SKM-1 treated with dmso at 0.1 percent for 144 hours (cell line): ENCODE results near the gene ING5.
"Not testable (repeated sequence)": the region's sequence is repeated elsewhere in the genome, so short reads cannot be mapped to it uniquely, and the experiment has no call there.

Source experiments
- DNase-seq: peaks from one replicate; lab custom pipeline; 2025; ENCODE audit not compliant: unreplicated experiment; lab: John Stamatoyannopoulos, UW

Gene ING5

DNA sequence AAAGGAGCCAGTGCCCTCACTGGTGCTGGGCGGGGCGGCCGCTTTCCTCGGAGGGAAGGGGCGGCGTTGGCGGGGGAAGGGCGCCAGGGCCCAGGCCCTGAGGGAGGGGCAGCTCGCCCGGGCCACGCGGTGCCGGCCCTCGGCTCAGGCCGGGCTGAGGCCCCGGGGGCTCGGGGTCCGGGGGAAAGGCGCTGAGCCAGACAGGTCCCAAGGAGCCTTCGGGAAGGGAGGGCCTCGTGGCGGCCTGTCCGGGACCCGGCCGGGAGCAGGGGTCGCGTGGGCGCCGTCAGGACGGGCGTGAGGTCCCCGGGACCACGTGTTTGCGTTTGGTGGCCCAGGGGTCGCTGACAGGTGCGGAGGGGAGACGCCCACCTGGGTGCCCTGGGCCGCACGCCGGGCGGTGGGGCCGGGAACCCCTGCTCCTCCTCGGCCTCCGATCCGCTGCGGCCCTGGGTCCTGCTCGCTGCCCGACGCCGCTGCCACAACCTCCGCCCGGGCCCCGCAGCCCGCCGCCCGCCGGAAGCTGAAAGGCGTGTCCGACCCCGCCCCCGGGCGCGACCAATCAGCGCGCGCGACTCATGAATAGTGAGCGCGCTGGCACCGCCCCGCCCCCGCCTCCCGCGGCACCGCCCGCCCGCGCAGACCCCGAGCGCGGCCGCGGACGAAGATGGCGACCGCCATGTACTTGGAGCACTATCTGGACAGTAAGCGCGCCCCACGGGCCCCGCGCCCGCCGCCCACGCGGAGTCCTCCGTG, at the start of gene ING5:
Gene ING5, plus strand, starts transcription at position 641 of the 756 bp plus-strand sequence. Its CDS starts 27 bp downstream, at position 668.
- DNase-seq, result peak; percentile 84

DNA sequence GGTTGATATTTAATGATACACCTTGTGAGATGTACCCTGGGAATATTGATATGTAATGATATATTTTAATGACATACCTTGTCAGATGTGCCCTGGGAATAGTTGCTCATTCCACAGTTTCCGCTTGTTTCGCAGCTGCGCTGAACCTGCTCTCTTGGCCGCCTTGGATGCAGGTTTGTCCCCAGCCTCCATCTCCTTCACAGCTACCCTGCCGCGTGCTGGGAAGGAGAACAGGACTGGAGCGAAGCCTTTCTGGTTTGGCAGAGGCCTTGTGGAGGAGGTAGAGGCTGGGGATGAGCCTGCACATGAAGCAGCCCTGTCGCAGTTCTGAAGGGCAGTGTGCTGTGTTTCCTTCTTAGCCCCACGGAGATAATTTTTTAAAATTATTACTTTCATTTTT, 49.7 kb upstream of the ING5 start:
- DNase-seq, result no peak

DNA sequence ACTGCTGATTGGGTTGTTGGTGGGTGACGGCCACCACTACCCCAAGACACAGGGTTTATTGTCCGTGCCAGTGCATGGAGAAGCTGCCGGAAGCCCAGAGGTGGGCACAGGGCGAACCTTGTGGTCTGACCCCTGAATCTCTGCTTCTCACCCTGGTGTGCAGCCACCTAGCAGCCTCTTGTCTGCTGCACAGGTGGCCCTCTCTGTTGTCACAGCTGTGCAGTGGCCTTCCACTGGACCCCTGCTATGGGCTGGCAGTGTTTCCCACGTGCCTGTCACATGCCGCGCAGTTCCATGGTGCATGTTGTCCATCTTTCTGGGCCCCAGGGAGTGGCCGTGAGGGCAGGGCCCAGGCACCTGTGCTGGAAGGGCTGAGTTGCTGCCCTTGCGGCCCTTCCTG, 49.1 kb upstream of the ING5 start:
- no peak for DNase-seq

DNA sequence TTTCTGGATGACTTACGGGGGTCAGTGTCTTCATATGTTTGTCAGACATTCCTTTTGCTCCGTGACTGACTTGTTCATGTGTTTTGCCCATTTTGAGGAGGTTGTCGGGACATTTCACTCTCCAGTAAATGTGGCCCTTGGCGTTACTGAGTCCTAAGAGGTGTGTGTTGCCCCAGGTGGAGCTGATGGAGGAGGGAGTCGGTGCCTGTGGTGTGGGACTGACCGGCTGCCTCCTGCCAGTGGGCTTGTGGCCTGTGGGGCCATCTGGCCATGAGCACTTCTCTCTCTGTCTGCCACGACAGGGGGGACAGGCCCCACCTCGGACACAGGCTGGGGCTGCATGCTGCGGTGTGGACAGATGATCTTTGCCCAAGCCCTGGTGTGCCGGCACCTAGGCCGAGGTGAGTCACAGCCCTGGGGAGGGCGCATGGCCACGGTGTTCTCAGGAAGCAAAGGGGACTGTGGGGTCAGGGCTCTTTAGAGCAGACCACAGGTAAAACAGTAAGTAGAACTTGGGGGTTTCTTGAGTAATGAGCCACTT, 48.6 kb upstream of the ING5 start:
- no peak for DNase-seq

DNA sequence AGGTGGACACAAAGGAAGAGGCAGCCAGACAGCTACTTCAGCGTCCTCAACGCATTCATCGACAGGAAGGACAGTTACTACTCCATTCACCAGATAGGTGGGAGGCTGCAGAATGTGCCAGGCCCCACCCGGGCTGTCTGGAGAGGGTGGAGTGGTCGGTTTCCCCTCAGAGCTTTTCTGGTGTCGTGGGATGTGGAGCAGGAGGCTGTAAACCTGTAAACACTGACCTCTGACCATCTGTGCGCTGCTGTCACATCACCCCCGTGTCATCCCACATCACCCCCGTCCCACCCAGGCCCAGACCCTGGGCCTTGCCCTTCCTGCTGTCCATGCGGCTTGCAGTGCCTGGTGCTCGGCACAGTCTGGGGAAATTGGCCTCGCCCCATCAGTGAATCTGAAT, 47.3 kb upstream of the ING5 start:
- no peak for DNase-seq

DNA sequence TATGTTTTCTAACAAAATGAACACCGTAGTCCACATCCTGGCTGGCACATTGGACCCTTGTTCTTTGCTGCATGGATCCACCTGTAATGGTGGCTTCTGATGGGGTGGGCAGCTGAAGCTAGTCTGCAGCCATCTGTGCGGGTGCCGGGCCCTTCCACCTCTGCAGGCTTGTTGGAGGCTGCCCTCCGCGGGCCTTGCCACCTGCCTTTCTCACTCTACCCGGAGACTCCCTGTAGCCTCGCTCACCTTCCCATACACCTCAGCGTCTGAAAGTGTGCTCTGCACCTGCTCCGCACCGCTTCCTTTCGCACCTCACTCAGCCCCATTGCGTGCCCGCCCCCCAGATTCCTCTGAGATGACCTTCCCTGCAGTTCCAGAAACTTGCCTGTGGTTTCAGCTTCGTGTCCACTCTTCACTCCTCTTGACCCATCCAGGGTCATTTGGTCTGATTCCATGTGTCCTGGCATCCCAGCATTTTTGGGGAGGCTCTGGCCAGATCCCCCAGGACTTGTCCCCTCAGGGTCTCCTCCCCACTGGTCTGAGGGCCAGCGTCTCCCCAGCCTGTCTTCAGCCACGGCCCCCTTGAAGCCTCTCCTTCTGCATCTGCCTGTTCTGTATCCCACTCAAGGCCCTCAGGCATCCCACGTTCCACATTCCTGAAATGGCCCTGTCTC, 46.2 kb upstream of the ING5 start:
- DNase-seq, result no peak

DNA sequence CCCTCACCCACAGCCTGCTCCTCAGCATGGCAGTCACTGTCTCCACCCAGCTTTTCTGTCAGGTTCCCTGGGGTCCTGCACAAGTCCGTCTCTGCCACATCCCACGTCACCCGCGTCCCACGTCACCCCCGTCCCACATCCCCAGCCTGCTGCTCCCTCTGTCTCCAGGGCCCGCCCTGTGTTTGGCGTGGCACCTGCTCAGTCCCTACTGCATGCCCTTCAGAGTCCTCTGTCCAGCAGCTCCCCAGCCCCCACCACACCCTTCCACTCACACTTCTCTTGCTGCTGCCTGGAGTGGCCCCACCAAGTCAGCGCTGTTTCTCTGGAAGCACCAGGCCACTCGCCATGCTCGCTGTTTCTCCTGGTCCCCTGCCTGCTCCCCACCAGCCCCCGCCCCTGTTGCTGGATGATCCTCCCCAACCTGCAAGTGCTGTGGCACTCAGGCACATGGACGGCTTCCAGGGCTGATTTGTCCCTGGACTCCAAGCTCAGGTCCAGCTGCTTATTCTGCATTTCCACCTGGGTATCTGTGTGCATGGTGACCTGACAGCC, 45.6 kb upstream of the ING5 start:
- no peak for DNase-seq

DNA sequence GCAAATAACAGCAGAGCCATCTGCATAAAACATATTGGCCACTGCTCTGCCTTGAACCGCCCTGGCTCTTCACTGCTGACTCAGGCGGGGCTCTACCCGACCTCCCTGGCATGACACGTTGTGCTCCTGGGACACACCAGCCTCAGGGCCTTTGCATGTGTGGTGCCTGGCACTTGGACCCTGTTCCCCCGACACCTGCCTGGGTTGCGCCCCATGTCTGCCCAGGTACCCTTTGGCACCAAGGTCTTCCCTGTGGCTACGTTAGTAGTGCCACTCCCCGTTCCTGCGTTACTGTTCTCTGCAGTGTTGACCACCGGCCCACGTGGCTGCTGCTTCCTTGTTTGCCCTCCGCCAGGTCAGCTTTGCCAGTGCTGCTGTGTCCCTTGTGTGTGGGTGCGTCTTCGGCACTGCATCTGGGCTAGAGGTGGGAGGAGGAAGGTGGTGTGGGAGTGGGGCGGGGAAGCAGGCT, 44.0 kb upstream of the ING5 start:
- no peak for DNase-seq

DNA sequence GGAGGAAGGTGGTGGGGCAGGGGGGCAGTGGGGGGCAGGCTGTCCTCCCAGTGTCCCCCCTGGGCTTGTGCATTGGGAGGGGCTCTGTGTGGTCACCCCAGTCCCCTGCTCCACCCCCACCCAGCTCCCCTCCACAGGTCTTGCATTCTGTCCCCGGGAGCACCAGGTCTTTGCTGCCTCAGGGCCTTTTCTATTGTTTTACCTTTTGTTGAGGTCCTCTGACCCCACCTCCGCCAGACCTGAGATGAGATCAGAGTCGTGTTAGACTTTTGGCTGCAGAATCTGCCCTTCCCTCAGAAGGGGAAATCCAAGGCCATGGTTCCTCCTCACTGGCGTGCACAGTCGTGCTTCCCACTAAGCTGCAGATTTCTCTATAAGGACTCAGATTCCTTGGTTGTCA, 43.5 kb upstream of the ING5 start:
- DNase-seq, result no peak

DNA sequence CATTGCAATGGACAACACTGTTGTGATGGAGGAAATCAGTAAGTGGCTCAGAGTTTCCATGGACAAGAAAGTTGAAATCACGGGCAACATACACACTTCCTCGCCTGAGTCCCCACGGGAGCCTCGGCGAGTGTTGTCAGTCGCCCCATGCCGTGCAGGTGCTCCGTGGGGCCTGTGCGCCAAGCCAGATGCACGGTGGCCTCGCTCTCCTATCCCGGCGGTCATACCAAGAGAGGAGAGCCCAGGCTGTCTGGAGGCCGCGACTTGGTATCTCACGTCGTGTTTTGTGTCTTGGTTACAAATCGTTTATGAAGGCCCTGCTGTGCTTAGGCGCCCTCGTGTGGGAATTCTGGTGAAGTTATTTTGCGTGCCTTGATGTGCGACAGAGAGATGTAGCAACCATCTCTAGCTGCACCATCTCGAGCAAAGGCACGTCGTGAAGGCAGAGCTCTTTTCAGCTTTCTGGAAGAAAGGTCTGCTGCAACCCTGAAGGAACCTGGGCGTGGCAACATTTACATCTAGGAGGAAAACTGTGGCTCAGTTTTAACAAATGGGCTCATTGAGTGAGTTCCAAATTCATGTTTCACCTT, 42.6 kb upstream of the ING5 start:
- peak; percentile 17 for DNase-seq

DNA sequence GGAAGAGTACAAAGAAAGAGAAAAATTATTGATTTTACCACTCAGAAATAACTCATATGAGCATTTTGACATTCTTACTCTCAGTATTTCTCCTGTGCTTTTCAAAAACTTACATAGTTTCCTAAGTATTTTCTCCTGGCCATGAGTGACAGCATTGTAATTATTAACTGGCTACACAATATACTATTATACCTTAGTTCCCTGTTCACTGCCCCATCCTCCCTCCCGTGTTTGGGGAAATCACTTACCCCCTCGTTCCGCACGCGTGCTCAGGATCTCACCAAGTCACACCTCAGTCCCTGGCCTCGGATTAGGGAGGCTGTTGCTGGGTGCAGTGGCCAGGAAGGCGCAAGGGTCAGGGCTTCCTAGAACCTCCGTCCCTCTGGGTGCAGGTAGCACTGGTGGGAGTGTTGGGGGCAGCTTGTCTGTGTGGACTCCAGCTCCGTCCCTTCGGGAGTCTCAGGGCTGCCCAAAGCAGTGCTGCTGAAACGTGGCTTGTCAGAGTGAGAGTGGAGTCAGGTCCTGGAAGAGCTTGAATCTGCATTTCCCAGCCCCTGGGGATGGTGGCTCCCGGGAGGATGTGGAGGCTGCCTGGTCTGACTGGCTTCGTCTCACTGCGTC, 41.1 kb upstream of the ING5 start:
- DNase-seq, result no peak

DNA sequence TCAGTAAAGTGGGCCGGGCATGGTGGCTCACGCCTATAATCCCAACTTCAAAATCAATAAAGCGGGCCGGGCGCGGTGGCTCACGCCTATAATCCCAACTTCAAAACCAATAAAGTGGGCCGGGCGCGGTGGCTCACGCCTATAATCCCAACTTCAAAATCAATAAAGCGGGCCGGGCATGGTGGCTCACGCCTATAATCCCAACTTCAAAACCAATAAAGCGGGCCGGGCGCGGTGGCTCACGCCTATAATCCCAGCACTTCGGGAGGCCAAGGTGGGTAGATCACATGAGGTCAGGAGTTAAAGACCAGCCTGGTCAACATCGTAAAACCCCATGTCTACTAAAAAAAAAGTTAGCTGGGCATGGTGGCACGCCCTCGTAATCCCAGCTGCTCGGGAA, 39.1 kb upstream of the ING5 start:
- DNase-seq, result not testable (repeated sequence)

DNA sequence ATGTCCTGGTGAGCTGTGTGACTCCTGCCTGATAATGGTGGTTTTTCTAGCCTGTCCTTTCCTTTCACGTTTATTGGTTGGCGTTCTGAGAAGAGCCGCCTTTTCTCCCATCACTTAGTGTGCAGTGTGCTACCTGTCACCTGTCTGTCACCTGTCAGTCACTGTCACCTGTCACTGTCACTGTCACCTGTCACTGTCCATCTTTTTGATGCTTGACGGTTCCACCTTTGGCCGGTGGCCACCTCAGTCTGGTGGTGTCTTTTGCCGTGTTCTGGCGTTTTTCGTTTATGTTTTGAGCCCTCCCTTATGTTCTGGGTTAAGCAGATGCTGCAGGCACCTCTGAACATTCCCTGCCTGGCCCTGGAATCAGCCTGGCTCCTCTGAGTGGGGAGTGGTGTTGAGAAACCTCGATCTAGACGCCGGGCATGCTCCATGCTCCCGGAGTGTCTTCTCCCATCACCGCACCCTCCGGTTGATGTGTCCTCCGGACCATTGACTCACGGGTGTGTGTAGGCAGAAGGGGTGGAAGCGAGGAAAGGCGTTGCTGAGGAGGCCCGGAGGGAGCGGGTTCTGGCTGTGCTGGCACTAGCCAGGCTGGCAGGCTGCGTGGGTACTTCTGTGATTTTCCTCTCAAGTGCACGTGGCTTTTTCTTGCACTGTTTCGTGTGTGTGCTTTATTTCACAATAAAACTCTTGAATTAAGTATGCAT, 36.0 kb upstream of the ING5 start:
- no peak for DNase-seq

DNA sequence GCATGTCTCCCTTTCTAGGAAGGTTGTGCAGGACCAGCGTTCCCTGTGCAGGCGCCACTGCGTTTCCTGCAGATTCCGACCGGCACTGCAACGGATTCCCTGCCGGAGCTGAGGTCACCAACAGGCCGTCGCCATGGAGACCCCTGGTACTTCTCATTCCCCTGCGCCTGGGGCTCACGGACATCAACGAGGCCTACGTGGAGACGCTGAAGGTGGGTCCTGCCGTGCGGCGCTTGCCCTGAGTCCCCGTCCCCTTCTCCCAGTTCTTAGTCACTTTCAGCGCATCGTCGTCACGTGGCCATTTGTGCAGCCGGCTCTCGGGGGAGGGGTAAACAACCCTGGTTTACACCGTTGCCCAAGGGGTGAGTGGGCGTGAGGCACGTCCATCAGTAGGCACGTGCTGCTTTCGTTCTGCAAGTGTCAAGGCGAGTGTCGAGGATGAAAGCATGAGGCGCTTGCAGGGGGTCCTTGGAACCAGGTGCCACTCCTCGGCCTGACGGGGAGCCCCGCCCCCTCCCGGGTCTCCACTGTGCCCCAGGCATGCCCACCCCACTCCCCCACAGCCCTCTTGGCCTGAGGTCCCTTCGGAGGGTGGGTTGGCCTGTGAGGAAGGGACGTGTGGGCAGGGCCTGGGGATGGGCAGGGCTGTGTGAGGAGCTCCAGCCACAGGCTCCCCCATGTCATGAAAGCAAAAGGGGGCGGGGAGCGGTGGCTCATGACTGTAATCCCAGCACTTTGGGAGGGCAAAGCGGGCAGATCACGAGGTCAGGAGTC, 35.0 kb upstream of the ING5 start:
- DNase-seq, result no peak

DNA sequence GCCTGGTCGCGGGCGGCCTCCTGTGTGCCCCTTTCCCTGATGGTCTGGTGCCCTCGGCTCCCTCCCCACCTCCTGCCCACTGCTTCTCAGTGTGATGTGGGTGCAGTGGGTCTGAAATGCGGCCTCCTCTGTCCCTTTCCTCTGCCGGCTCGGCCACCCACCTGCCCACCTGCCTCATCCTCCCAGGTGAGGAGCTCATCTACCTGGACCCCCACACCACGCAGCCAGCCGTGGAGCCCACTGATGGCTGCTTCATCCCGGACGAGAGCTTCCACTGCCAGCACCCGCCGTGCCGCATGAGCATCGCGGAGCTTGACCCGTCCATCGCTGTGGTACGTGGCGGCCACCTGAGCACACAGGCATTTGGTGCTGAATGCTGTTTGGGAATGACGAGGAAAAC, 33.5 kb upstream of the ING5 start:
- DNase-seq, result no peak

DNA sequence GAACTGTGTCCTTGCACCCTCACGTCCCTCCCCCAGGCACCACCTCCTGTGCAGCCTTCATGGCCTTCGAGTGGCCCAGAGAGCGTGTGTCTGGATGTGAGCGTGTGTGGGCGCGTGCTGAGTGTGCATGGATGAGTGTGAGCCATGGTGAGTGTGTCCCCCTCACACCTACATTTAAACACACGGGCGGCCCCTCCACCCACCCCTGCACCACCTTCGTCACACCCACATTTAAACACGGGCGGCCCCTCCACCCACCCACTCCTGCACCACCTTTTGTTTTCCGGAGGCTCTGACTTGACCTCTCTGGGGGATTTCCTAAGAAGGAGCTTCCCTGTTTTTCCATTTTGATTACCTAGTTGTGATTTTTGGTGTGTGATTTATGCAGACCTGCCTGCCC, 33.0 kb upstream of the ING5 start:
- DNase-seq, result no peak

DNA sequence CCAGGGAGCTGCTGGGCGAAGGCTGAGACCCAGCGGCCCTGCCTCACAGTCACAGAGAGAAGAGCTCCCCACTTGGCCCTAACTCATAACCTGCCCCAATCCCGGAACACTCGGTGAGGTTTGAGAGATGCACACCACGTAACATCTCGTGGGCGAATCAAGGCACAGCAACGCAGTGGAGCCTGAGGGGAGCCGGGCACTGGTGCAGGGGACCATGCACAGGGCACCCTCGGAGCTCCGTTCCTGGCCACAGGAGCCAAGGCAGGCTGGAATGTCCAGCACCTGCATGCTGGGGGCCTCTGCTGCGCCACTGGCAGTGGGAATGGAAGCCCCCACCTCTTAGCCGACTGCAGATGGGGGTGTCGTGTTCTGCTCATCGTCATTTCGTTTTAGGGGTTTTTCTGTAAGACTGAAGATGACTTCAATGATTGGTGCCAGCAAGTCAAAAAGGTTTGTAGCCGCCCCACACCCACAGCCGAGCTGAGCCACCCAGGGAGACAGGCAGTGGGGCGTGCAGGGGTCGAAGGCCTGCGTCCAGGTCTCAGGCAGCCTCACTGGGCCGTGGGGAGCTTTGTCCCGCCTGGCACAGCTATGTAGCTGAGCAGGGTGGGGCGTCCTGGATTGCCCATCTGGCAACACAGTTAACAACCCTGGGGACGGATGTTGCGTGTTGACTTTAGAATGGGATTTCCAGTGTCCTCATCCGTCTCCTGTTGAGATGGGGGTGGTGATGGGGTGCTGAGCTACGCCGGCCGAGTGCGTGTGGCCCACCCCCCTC, 31.3 kb upstream of the ING5 start:
- DNase-seq, result no peak

DNA sequence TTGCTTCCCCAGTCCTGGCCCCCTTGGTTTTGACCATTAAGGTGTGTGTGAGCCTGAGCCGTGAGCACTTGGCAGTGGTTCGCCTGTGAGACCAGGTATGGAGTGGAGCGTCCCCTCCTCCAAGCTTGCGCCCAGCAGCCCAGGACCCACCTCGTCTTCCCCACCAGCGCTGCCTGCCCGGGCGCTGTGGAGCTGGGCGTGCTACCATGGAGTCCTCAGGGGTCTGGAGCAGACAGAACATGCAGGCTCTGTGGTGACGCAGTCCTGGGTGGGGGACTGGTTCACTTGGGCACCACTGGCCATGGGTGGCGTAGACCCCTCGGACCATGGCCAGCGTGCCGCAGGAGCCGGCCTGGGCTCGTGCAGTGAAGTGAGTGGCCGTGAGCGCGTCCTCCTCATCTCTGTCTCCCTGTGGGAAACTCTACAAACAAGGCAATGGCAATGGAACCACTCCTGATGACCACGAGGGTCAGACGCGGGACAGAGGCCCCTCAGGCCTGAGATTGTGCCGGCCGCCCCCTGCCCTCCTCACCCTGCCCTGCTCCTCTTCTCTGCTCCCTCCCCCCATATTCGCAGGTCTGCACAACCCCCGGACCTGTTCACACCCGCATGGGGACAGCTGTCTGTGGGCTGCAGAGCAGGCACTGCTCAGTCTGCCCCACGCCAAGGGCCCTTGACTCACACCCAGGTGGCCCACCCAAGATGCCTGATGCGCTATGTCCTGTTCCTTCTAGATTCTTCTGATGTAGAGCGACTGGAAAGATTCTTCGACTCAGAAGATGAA, 30.2 kb upstream of the ING5 start:
- no peak for DNase-seq
